HT-29 (cell line): ENCODE results near the gene AGTRAP. TPM values are rescaled to one million over a fixed set of nuclear protein-coding genes. Genes with fewer than 3 reads are reported as not detected.

ENCODE experiments used
- DNase-seq: peaks from one replicate; pipeline ENCODE4 v3.0.0-alpha.2; 2015; ENCODE audit warnings: low spot score
- total RNA-seq: library from RNA; depleted of rRNA; stranded (reverse); fragments of >200 nt; shearing (Covaris generic); gene quantifications from 2 replicates; pipeline ENCODE4 v1.2.3, GENCODE V29; 2014

Gene AGTRAP
- total RNA-seq, 1 experiment from 2014 or later = 52.8 TPM

- DNase-seq = no peak
These were observed 2.6 kb upstream of the AGTRAP start for GRCh38 chr1:11733306-11733705.

GRCh38 chr1:11735531-11735853 is 444 bp upstream of the AGTRAP start:
- DNase-seq = no peak

- DNase-seq = peak; percentile 6
These were observed 1.1 kb downstream of the AGTRAP start for GRCh38 chr1:11736746-11737639.

GRCh38 chr1:11738096-11738495 is 2.2 kb downstream of the AGTRAP start:
- no peak for DNase-seq

- no peak for DNase-seq
These were observed 2.8 kb downstream of the AGTRAP start for GRCh38 chr1:11738783-11739182.

GRCh38 chr1:11740258-11741192 is 4.6 kb downstream of the AGTRAP start:
- no peak for DNase-seq

GRCh38 chr1:11741482-11741881 is 5.5 kb downstream of the AGTRAP start:
- DNase-seq = no peak

GRCh38 chr1:11741919-11742558 is 6.1 kb downstream of the AGTRAP start:
- DNase-seq = no peak

- no peak for DNase-seq
These were observed 8.4 kb downstream of the AGTRAP start for GRCh38 chr1:11744287-11744686.

GRCh38 chr1:11746092-11746491 is 10.2 kb downstream of the AGTRAP start:
- no peak for DNase-seq

- DNase-seq = no peak
These were observed 11.0 kb downstream of the AGTRAP start for GRCh38 chr1:11746795-11747487.

- no peak for DNase-seq
These were observed 12.6 kb downstream of the AGTRAP start for GRCh38 chr1:11748294-11749202.

GRCh38 chr1:11749203-11749689 is 13.3 kb downstream of the AGTRAP start:
- peak; percentile 44 for DNase-seq

GRCh38 chr1:11749996-11750395 is 14.1 kb downstream of the AGTRAP start:
- DNase-seq = no peak

- no peak for DNase-seq
These were observed 15.2 kb downstream of the AGTRAP start for GRCh38 chr1:11751087-11751486.

- no peak for DNase-seq
These were observed 16.6 kb downstream of the AGTRAP start for GRCh38 chr1:11752359-11753088.

GRCh38 chr1:11753555-11754208 is 17.7 kb downstream of the AGTRAP start:
- no peak for DNase-seq

- DNase-seq = no peak
These were observed 21.1 kb downstream of the AGTRAP start for GRCh38 chr1:11757047-11757446.

- no peak for DNase-seq
These were observed 23.9 kb downstream of the AGTRAP start for GRCh38 chr1:11759791-11760190.
